Measurements from ENCODE around the gene MTRF1. TPM values are rescaled to one million over a fixed set of nuclear protein-coding genes. Genes with fewer than 3 reads are reported as not detected.
A peak's percentile ranks its signal among the peaks of the same experiment; 100 is the strongest.

Gene MTRF1
- total and polyA plus RNA-seq, 9 of the 15 experiments (the other 6 are each of a cell fraction or from before 2014, with no cell fraction given), result 12.5 to 33.7 (median 20.1) TPM

DNA sequence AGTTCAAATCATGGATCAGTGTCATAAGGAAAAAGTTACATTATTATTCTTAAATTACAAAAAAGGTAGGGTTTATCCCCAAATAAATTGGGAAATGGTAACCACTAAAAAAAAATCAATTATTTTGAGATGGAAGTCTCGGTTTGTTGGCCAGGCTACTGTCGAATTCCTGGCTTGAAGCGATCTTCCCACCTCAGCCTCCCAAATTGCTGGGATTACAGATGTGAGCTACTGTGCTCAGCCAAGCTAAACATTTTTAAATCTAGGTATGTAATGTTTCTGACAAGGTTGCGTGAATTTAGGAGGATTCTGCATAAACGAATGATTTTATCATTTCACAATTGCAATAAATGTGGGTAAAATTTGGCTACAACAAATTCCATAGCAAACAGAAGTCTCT is 49.7 kb upstream of the MTRF1 start:
- peaks cover 71% of the 10 kb centered on the region for H3K79me2 ChIP-seq (ENCODE audit: control insufficient read depth, insufficient read depth, low read length)

DNA sequence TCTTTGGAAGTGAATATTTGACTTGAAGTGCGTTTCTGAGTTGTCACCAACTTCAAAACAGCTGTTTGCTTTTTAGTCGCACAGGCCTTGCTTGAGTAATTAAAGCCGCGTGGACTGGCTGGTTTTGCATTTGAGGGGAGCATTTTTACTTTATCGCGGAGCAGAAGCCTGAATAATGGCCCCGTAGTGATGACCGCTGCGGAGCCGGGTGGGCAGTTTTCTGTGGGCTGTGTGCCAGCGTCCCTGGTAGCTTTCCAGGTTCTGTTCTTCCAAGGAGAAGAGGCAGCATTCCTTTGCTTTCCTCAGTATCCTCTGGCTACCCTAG is 48.8 kb upstream of the MTRF1 start:
- H2AFZ ChIP-seq (ENCODE audit: low read depth, low read length), result peak overlapping the region; percentile 92
- intact Hi-C loops (cut with micrococcal nuclease), result loop anchor here (5.0 kb wide), 1 partner anchor 250 kb away; the partner anchor contains the start of gene WBP4
- peak in 2 of 4 experiments; percentile 18 to 46 for DNase-seq (ENCODE audit: extremely low read depth in 1 of 4, low spot score in 3 of 4)
- TF ChIP-seq ZBTB1 (CRISPR knock-in tag; IDR thresholded peaks at IDR 0.05; ENCODE audit: borderline replicate concordance, low read depth), result no peak
- TF ChIP-seq, protein P1, sequence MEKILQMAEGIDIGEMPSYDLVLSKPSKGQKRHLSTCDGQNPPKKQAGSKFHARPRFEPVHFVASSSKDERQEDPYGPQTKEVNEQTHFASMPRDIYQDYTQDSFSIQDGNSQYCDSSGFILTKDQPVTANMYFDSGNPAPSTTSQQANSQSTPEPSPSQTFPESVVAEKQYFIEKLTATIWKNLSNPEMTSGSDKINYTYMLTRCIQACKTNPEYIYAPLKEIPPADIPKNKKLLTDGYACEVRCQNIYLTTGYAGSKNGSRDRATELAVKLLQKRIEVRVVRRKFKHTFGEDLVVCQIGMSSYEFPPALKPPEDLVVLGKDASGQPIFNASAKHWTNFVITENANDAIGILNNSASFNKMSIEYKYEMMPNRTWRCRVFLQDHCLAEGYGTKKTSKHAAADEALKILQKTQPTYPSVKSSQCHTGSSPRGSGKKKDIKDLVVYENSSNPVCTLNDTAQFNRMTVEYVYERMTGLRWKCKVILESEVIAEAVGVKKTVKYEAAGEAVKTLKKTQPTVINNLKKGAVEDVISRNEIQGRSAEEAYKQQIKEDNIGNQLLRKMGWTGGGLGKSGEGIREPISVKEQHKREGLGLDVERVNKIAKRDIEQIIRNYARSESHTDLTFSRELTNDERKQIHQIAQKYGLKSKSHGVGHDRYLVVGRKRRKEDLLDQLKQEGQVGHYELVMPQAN (IDR thresholded peaks at IDR 0.05; ENCODE audit: borderline replicate concordance), result no peak
- TF ChIP-seq, protein P2, sequence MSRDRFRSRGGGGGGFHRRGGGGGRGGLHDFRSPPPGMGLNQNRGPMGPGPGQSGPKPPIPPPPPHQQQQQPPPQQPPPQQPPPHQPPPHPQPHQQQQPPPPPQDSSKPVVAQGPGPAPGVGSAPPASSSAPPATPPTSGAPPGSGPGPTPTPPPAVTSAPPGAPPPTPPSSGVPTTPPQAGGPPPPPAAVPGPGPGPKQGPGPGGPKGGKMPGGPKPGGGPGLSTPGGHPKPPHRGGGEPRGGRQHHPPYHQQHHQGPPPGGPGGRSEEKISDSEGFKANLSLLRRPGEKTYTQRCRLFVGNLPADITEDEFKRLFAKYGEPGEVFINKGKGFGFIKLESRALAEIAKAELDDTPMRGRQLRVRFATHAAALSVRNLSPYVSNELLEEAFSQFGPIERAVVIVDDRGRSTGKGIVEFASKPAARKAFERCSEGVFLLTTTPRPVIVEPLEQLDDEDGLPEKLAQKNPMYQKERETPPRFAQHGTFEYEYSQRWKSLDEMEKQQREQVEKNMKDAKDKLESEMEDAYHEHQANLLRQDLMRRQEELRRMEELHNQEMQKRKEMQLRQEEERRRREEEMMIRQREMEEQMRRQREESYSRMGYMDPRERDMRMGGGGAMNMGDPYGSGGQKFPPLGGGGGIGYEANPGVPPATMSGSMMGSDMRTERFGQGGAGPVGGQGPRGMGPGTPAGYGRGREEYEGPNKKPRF (IDR thresholded peaks at IDR 0.05; ENCODE audit: low read depth, low read length), result no peak
- no peak for TF ChIP-seq C11orf30 (IDR thresholded peaks at IDR 0.05; ENCODE audit: low read depth)
- TF ChIP-seq MTA2 (IDR thresholded peaks at IDR 0.05; ENCODE audit: low read depth), result no peak
- no peak for TF ChIP-seq HIVEP1 (CRISPR knock-in tag; IDR thresholded peaks at IDR 0.05)
- peak; percentile 68 for TF ChIP-seq DACH1 (IDR thresholded peaks at IDR 0.05; ENCODE audit: partially characterized antibody)
- no peak for TF ChIP-seq ZNF561 (CRISPR knock-in tag; conservative IDR thresholded peaks at IDR 0.05)
- peak; percentile 32 for TF ChIP-seq NFIC (IDR thresholded peaks at IDR 0.05)
- TF ChIP-seq HMG20A (CRISPR knock-in tag; conservative IDR thresholded peaks at IDR 0.05), result no peak

More for the DNA sequence above, 49.7 kb upstream of the MTRF1 start:
- Histone ChIP-seq H3K9me1 (ENCODE audit: control insufficient read depth, insufficient read depth, low read length) (no peaks in the 10 kb centered on the region), H3K27me3 (ENCODE audit: control insufficient read depth in 2 of 2, insufficient read depth in 2 of 2, low read length in 2 of 2) (no peaks in the 10 kb centered on the region), H4K20me1 (replicated peaks; ENCODE audit: control insufficient read depth, insufficient read depth, low read length) (no peaks in the 10 kb centered on the region), H3K36me3 (ENCODE audit: control insufficient read depth, insufficient read depth, low read length) (peaks cover 16% of the 10 kb centered on the region; the same call in 2 of the 3 replicates), H3K9ac (ENCODE audit: insufficient read depth in 1 of 2, low read depth in 2 of 2, low read length in 2 of 2) (peak overlapping the region; percentile 77 to 79; a peak in 3 of 4 replicates), H3K4me3 (peak overlapping the region; percentile 98; the same call in 1 of the 2 replicates), H3K27ac (ENCODE audit: extremely low read depth, low read depth, low read length) (no peak overlapping the region; the same call in 2 of the 3 replicates), H3K4me1 (replicated peaks in 1 of 2; ENCODE audit: control insufficient read depth in 2 of 2, insufficient read depth in 2 of 2, low read length in 2 of 2) (peaks cover 7 to 10% of the 10 kb centered on the region in 2 experiments; a peak in 3 of 5 replicates), H3K9me3 (replicated peaks; ENCODE audit: control insufficient read depth, insufficient read depth, low read depth, low read length) (no peaks in the 10 kb centered on the region), H2AFZ (ENCODE audit: low read depth, low read length) (no peak overlapping the region), H3K4me2 (ENCODE audit: insufficient read depth, low read length) (peak overlapping the region; percentile 55)
- WGBS (ENCODE audit: insufficient coverage, low coverage, missing lambda C conversion rate), result 14% methylated on average over 5 of the region's 5 CpGs
- intact Hi-C loops (cut with micrococcal nuclease), result loop anchor here (5.0 kb wide), 1 partner anchor 251 kb away; the partner anchor contains the start of gene WBP4
- DNase-seq (ENCODE audit: extremely low read depth in 1 of 4, low spot score in 3 of 4) (no peak), ATAC-seq (no peak), FAIRE-seq (no peak)
- POLR2A ChIA-PET, result interaction anchor here (0.7 to 1.3 kb wide), 2 partner anchors 20 to 239 kb away, joined by 3 read pairs; no protein-coding TSS in a partner anchor
- CTCF ChIA-PET (ENCODE audit: low intra/inter-chr PET ratio), result no interaction called here
- BruUV-seq (replicated peaks), result no TSS peak
- in situ Hi-C loops (cut with MboI), result no loop called here
- TF ChIP-seq CREB1 (IDR thresholded peaks at IDR 0.05) (no peak), CREB1 (CRISPR knock-in tag; IDR thresholded peaks at IDR 0.05) (no peak), NEUROD1 (IDR thresholded peaks at IDR 0.05; ENCODE audit: borderline replicate concordance, low read depth, low read length, partially characterized antibody) (no peak), SIRT6 (IDR thresholded peaks at IDR 0.05; ENCODE audit: low read depth, low read length) (no peak), POLR2AphosphoS2 (IDR thresholded peaks at IDR 0.05; ENCODE audit: low read length) (no peak)

More for the DNA sequence above, 48.8 kb upstream of the MTRF1 start:
- Histone ChIP-seq H4K20me1 (replicated peaks; ENCODE audit: control insufficient read depth, insufficient read depth, low read length) (no peaks in the 10 kb centered on the region), H3K27me3 (ENCODE audit: control insufficient read depth in 2 of 2, insufficient read depth in 2 of 2, low read length in 2 of 2) (no peaks in the 10 kb centered on the region), H3K9me3 (replicated peaks; ENCODE audit: control insufficient read depth, insufficient read depth, low read depth, low read length) (no peaks in the 10 kb centered on the region), H3K36me3 (ENCODE audit: control insufficient read depth, insufficient read depth, low read length) (peaks cover 7% of the 10 kb centered on the region; the same call in 2 of the 3 replicates), H3K4me1 (replicated peaks in 1 of 2; ENCODE audit: control insufficient read depth in 2 of 2, insufficient read depth in 2 of 2, low read length in 2 of 2) (peaks cover 7 to 10% of the 10 kb centered on the region in 2 experiments; a peak in 3 of 5 replicates), H3K27ac (ENCODE audit: extremely low read depth, low read depth, low read length) (peak overlapping the region; percentile 91), H3K79me2 (ENCODE audit: control insufficient read depth, insufficient read depth, low read length) (peaks cover 62% of the 10 kb centered on the region), H3K9me1 (ENCODE audit: control insufficient read depth, insufficient read depth, low read length) (no peaks in the 10 kb centered on the region), H3K9ac (ENCODE audit: insufficient read depth in 1 of 2, low read depth in 2 of 2, low read length in 2 of 2) (peak overlapping the region; percentile 77 to 98; a peak in 3 of 4 replicates), H3K4me3 (peak overlapping the region; percentile 98), H3K4me2 (ENCODE audit: insufficient read depth, low read length) (peak overlapping the region; percentile 79)
- ChIA-PET POLR2A (interaction anchor here (0.7 to 1.3 kb wide), 3 partner anchors 238 to 344 kb away, joined by 3 read pairs; no protein-coding TSS in a partner anchor), CTCF (ENCODE audit: low intra/inter-chr PET ratio) (no interaction called here)
- in situ Hi-C loops (cut with MboI), result no loop called here
- WGBS (ENCODE audit: insufficient coverage, low coverage, missing lambda C conversion rate), result 2% methylated on average over 10 of the region's 11 CpGs
- peak; percentile 37 for FAIRE-seq
- ATAC-seq, result peak; percentile 52
- no TSS peak for BruUV-seq (replicated peaks)
